ENCODE results near the gene PSMC5. TPM values are rescaled to one million over a fixed set of nuclear protein-coding genes. Genes with fewer than 3 reads are reported as not detected.

PSMC5 gene
- total RNA-seq, 4 donors from 2014 or later: 79.5 to 110 (median 95.7) TPM

- Histone ChIP-seq H3K4me3 (no peak overlapping the region), H3K27ac (no peak overlapping the region), H3K27me3 (no peaks in the 10 kb centered on the region), H3K4me1 (no peaks in the 10 kb centered on the region), H3K9me3 (no peaks in the 10 kb centered on the region), H3K36me3 (peaks cover 11 to 100% of the 10 kb centered on the region in 2 donors)
- WGBS, 2 donors (ENCODE audit: low coverage in 1 of 2): 88 to 90% methylated on average over 2 of the region's 2 CpGs
- ATAC-seq: no peak
- no peak for TF ChIP-seq CTCF (IDR thresholded peaks at IDR 0.05)
- no peak for TF ChIP-seq POLR2AphosphoS5 (IDR thresholded peaks at IDR 0.05)
- no peak for TF ChIP-seq POLR2A (IDR thresholded peaks at IDR 0.05)
- no peak for TF ChIP-seq EP300 (IDR thresholded peaks at IDR 0.05)
Measured at GRCh38 chr17:63816123-63816522, 11.1 kb upstream of the PSMC5 start.

- H3K4me3 ChIP-seq: no peak overlapping the region
- WGBS, 2 donors (ENCODE audit: low coverage in 1 of 2): 93% methylated on average over 3 of the region's 4 CpGs; no CpG with 5 or more reads in 1 of the 2 donors
- no peak overlapping the region for H3K27ac ChIP-seq
- H3K9me3 ChIP-seq: no peaks in the 10 kb centered on the region
- no peak for ATAC-seq
- H3K4me1 ChIP-seq: no peaks in the 10 kb centered on the region
- H3K36me3 ChIP-seq: peaks cover 6 to 100% of the 10 kb centered on the region in 2 donors
- no peak for TF ChIP-seq CTCF (IDR thresholded peaks at IDR 0.05)
- no peaks in the 10 kb centered on the region for H3K27me3 ChIP-seq
Measured at GRCh38 chr17:63816669-63817068, 10.6 kb upstream of the PSMC5 start.

- Histone ChIP-seq H3K27me3 (no peaks in the 10 kb centered on the region), H3K4me3 (no peak overlapping the region), H3K27ac (no peak overlapping the region), H3K9me3 (no peaks in the 10 kb centered on the region), H3K36me3 (peaks cover 4 to 100% of the 10 kb centered on the region in 2 donors), H3K4me1 (no peaks in the 10 kb centered on the region)
- WGBS, 2 donors (ENCODE audit: low coverage in 1 of 2): 85 to 90% methylated on average over 4 to 10 of the region's 27 CpGs
- ATAC-seq: no peak
- TF ChIP-seq POLR2A (IDR thresholded peaks at IDR 0.05): no peak
- no peak for TF ChIP-seq CTCF (IDR thresholded peaks at IDR 0.05)
- no peak for TF ChIP-seq POLR2AphosphoS5 (IDR thresholded peaks at IDR 0.05)
- TF ChIP-seq EP300 (IDR thresholded peaks at IDR 0.05): no peak
Measured at GRCh38 chr17:63817736-63818385, 9.4 kb upstream of the PSMC5 start.

- TF ChIP-seq POLR2A (IDR thresholded peaks at IDR 0.05) (no peak), EP300 (IDR thresholded peaks at IDR 0.05) (no peak), CTCF (IDR thresholded peaks at IDR 0.05) (no peak), POLR2AphosphoS5 (IDR thresholded peaks at IDR 0.05) (no peak)
- no peaks in the 10 kb centered on the region for H3K9me3 ChIP-seq
- H3K27me3 ChIP-seq: no peaks in the 10 kb centered on the region
- no peak for ATAC-seq
- peaks cover 4 to 100% of the 10 kb centered on the region in 2 donors for H3K36me3 ChIP-seq
- no peak overlapping the region for H3K27ac ChIP-seq
- 49 to 60% methylated on average over 5 to 6 of the region's 6 CpGs for WGBS, 2 donors (ENCODE audit: low coverage in 1 of 2)
- H3K4me3 ChIP-seq: no peak overlapping the region
- H3K4me1 ChIP-seq: no peaks in the 10 kb centered on the region
Measured at GRCh38 chr17:63819131-63819530, 8.1 kb upstream of the PSMC5 start.

Measured in gastroesophageal sphincter (tissue), 4 donors.